Eye (tissue), 1 donor: Measurements from ENCODE around the gene RHOC.

Source experiments
- DNase-seq: peaks from one replicate; pipeline ENCODE4 v3.0.0-alpha.2; 2015

Gene RHOC

DNA sequence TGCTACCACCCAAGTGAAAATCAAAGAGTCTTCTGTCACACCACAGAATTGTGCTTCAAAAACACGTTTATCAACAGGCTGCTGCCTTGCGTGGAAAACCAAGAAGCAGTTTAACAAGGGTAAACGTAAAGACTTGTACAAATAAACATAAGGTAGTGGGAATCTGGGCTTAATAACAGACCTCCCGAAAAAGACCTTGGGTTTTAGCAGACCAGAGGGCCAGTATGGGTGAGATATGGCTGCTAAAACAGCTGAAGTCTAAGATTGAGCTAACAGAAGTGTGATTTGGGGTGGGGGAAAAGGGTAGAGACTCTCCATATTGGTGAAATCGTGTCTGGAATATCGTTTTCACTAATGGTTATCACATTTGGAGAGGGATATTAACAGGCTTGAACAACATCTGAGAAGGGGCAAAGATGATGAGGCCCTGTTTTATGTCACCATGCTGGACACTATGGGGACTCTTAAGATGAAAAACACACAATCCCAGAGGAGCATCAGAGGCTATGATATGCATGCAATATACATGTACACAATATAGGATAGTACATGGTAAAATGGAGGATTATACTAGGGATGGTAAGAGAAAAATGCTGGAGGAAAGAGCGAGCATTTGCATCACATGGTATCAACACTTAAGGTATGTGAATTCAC, 31.1 kb downstream of the RHOC start:
- no peak for DNase-seq

DNA sequence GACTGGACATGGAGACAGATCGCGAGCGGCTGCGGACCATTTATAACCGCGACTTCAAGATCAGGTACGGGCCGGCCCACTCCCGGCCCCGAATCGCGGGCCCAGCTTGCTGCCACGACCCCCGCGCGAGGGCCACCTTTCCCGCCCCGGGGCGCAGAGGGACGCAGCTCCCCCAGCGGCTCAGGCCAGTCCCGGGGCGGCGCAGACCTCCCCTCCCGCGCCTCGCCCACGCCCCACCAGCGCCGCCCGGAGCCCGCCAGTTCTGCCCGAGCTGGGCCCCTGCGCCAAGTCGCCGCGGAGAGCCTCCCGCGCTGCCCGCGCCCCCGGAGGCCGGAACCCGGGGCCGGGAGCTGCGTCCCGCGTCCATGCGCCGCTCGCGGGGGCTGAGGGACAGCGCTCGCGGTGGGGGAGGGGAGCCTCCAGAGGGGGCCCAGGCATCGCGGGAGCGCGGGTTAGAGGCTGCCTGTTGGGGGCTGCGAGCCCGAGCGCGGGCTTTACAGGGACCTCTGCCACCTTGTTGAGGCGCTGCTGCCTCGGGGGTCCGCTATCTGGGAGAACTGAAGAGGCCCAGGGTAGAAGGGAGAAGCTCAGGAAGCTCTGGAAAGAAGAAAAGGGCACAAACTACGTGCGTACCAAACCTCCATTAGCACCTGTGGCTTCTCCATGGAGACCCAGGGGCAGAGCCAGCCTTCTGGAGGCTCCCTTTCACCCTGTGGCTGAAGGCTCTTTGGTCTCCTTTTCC, 31.8 kb downstream of the RHOC start:
- peak; percentile 86 for DNase-seq

DNA sequence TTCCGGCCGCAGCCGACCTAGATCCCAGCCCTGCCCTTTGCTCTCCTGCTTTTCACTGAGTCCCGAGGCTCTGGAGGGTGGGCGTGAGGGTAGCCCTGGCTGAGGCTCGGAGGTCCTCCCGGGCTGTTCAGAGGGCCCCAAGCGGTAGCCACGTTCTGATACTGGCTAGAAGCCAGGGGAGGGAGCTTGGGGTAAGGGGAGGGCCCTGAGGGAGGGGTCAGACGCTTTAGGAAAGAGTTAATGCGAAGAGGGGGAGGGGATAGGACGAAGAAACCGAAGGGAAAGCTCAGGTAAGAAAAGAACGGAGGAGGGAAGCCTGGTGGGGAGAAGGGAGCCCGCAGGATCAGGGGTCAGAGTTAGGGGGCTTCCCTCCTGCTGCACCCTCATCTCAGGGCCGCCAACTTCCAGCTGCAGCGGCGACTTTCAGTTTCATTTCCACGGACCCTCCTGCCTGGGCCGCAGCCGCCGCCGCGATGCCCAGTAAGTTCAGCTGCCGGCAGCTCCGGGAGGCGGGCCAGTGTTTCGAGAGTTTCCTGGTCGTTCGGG, 32.4 kb downstream of the RHOC start, which contains the start of gene MOV10:
Gene MOV10, plus strand, starts transcription at position 220 of the 546 bp plus-strand sequence. Its CDS starts 254 bp downstream, at position 474.
- no peak for DNase-seq

DNA sequence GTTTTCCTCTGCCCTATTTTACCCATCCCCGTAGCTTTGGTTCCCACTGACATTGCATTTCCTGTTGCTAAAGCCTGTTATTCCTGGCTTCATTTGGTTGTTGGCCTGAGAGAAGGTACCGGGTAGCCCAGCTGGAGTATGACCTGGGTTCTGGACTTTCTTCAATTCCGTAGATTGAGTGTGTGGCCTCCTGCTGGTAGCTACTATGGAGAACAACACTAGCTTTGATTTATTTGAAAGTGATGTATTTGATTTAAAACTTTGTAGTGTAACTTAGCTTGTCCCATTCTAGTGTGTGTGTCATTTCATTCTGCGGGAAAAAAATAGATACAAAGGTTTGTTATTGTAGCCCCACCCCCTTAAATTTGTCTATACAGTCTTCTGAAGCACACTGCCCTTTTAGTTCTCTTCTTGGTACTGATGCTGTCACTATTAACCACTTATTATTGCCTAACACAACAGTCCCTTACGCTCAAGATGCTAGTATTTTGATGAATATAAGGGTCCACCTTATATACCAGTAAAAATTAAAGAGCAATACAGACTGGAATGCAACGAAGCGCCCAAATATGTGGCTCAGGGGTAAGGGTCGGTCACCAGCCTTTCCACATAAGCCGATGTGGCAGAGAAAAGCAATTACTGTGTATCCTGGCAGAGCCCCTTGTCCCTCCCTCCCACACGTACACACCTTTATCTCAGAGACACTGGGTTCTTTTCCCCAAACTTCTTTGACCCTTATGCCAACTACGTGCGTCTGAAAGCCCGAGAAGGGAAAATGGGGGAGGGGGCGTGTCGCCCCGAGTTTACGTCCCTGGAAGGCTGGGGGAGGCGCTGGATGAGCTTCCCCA, 33.1 kb downstream of the RHOC start:
- peak; percentile 87 for DNase-seq

DNA sequence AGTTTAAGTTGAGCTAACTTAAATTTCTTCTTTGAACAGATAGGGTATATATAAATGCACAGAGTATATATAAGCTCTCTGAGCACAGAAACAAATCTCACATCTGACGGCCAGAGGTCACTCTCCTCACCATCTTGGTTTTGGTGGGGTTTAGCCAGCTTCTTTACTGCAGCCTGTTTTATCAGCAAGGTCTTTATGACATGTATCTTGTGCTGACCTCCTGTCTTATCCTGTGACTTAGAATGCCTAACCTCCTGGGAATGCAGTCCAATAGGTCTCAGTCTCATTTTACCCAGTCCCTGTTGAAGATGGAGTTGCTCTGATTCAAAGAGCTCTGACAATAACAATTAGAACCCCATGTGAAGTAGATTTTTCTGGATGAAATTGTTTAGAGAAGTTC, 34.1 kb downstream of the RHOC start:
- DNase-seq, result no peak

DNA sequence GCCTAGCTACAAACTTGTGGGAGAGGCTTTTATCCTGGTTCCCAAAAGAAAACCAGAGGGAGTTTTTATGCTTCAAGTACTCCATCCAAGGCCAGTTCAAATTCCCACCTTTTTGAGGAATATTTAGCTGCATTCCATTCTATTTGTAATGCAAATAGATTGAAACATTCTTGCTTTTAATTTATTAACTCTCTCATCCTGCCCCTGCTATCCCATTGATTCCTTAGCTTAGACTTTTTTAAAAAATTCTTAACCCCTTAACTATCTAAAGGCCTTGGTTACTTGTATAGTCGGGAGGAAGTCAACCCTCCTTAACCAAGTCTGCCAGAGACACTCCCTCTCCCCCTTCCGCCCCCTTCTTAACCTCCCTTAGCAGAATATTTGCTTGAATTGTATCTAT, 34.9 kb downstream of the RHOC start:
- no peak for DNase-seq

DNA sequence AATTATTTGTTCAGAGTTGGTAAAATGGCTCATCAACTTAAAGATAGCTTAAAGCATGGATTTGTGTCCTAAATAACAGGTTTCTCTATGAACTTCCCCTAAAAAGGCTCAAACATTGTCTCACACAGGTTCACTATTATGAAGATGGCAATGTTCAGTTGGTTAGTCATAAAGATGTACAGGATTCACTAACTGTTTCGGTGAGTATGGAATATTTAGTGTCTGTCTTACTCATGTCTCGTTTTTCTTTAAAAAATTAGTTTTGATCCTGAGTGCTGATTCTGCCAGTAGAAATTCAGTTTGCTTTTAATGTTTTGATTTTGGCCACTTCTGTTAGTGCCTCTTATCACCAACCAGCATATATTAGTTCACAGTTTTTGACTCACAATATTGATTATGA, 40.0 kb downstream of the RHOC start:
- DNase-seq, result no peak

DNA sequence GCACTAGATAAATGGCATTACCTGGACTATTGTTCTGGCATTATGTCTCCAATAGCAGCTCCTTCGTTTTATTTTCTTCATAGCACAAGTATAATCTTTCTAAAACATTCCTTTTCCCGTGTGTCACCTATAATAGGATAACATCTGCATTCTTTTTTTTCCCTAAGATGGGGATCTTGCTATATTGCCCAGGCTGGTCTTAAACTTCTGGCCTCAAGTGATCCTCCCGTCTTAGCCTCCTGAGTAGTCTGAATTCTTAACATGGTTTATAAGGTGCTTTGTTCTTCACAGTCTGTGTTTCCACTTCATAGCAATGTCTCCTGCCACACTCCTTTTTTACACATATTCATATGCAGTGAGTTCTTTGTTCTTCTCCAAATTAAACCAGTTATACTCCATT, 41.1 kb downstream of the RHOC start:
- DNase-seq, result no peak

DNA sequence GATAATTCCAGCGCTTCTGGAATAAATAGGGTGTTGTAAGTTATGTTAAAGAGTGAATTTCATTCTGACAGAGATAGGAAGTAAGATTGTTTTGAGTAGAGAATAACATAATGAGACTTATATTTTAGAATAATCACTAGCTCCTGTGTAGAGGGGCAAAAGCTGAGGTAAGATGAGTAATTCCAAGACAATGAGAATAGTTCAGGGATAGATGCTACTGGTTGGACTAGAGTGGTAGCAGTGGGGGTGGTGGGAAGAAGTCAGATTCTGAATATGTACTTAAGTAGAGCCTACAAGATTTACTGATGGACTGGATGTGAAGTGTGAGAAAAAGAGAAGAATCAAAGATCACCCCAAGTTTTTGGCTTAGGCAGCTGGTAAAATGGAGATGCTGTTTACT, 55.7 kb downstream of the RHOC start:
- no peak for DNase-seq
